NCI-H1105 treated with DMSO at 0.1 percent for 48 hours (cell line): ENCODE data around the gene SIRT5.

Source experiments
- DNase-seq: peaks from one replicate; lab custom pipeline; 2025; lab: John Stamatoyannopoulos, UW

SIRT5 gene

GRCh38 chr6:13589801-13590200 is 15.4 kb downstream of the SIRT5 start:
- DNase-seq: no peak

GRCh38 chr6:13590574-13591153 is 16.3 kb downstream of the SIRT5 start:
- DNase-seq: no peak

- no peak for DNase-seq
Measured at GRCh38 chr6:13591205-13591921, 17.0 kb downstream of the SIRT5 start.

- DNase-seq: no peak
Measured at GRCh38 chr6:13593103-13593502, 18.7 kb downstream of the SIRT5 start.

GRCh38 chr6:13593720-13594119 is 19.3 kb downstream of the SIRT5 start:
- no peak for DNase-seq

DNA sequence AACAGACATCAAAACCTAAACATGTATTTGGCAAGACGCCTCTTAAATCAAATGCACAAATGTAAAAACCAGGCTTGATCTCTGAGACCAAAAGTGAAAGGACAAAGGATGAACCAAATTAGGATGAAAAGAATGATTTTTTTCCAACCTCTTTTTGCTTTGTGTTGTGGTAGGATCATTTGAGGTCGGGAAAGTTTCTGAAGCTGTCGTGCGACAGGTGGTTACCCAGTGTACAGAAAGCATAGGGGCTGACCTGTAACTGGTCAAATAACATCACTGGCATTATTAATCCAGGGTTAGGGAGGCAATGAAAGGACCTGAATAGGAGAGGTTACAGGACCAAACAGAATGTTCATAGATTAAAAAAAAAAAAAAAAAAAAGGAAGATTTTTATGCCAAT is 22.7 kb downstream of the SIRT5 start:
- no peak for DNase-seq

GRCh38 chr6:13600036-13600435 is 25.6 kb downstream of the SIRT5 start:
- no peak for DNase-seq

DNA sequence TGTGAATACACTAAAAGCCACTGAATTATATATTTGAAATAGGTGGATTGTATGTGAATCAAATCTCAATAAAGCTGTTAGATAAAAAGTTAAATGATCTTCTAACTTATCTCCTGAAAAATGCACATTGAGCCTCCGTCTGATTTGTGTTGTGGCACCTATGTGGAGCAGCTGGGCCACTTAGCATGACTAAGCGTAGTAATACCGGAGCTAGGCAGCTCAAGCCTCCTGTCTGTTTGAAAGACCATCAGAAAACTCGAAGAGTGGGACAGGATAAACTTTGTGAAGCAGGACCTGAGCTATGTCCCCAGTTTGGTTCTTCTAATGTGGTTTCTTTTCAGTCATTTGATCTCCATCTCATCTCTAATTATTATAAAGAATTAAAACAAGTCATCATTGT is 29.7 kb downstream of the SIRT5 start:
- DNase-seq: no peak

GRCh38 chr6:13604546-13605416 is 30.4 kb downstream of the SIRT5 start:
- no peak for DNase-seq

DNA sequence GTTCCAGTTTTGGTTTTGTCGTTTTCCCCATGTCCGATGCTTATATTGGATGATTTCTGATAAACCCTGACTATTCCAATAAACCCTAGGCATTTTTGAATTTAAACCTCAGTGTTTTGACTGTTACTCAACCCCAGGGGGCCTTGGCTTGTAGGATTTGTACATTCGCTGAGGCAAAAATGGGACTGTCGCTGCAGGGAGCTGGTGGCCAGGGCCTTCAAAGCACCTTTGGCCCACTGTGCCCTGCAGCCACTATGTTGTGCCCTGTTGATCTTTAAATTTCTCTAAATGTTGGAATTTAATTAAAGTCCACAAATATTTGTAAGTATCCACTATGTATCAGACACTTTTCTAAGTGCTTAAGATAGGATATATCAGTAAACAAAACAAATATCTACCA is 31.2 kb downstream of the SIRT5 start:
- no peak for DNase-seq

DNA sequence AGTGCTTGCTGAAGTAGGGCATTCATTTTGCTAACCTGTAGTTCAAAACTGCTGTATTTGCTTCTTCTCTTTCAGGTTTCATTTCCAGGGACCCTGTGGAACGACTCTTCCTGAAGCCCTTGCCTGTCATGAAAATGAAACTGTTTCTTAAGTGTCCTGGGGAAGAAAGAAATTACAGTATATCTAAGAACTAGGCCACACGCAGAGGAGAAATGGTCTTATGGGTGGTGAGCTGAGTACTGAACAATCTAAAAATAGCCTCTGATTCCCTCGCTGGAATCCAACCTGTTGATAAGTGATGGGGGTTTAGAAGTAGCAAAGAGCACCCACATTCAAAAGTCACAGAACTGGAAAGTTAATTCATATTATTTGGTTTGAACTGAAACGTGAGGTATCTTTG is 37.3 kb downstream of the SIRT5 start:
- no peak for DNase-seq

DNA sequence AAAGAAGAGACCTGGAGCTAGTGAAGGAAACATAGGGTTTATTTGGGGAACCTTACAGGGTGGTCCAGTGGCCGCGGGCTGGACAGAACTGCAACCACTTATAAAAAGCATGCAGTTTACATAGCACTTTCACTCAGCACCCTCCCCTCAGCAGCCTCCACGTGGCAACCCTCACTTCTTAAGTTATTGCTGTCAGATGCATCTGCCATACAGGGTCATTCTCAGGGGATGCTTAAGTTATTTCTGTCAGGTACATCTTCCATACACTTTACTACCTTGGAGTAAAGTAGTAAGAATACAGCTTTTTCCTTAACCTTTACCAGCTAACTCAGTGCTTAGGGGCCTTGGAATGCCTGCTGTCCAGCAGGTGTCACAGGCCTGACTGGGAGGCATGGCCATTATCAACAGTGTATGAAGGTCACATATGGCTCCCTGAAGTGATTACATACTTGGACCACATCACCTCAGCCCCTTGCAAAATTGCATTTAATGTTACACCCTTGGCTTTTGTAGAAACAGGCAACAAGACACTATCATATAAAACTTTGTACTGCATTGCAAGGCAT is 38.7 kb downstream of the SIRT5 start:
- no peak for DNase-seq

DNA sequence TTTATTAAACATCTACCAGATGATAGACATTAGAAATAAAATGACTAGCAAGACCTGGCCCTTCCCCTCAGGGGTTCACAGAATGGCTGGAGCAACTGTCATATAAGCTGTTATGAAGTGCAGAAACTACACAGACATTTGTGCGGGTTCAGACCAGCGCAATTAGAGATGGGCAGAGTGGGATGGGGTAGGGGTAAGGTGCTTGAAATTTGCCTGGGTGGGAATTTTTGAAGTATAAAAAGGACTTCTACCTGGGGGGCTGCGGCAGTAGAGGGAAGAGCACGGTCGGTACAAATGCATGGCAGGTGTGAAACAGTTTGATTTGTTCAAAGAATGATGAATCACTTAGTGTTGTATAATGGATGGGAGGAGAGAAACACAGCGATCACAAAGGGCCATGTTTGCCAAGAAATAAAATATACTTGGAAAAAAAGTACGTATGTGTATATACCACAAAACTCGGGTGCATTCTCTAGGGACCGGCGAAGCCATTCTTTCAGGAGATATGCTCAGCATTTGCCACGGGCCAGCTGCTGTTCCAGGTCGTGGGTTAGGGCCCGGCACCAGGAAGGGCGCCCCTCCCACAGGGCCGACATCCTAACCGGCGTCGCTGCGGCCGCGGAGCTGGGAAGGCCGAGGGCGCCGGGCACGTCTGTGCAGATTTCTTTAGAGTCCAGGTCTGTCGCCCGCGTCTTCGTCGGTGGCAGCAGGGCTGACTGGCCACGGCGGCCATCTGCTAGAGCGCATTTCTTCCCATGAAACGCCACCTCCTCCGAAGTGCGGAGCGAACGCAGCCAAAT is 39.9 kb downstream of the SIRT5 start:
- DNase-seq: peak; percentile 70

- DNase-seq: peak; percentile 96
Measured at GRCh38 chr6:13614926-13615791, 40.8 kb downstream of the SIRT5 start, which contains the start of gene NOL7. NOL7 (plus strand) TSS chr6:13615335; CDS start chr6:13615359, 24 bp downstream.

DNA sequence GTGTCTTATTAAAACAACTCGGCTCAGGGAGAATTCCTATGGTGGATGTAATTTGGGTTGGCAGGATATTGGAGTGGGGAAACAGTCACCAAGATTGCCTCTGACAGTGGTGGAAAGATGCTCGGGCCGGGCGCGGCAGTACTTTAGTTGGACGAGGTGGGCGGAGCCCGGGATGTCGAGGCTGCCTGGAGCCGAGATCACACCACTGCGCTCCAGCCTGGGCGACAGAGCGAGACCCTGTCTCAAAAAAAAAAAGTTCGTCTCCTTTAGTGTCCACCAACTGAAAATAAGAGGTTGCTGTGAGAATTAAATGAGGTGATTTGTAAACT is 41.4 kb downstream of the SIRT5 start:
- DNase-seq: peak; percentile 33

DNA sequence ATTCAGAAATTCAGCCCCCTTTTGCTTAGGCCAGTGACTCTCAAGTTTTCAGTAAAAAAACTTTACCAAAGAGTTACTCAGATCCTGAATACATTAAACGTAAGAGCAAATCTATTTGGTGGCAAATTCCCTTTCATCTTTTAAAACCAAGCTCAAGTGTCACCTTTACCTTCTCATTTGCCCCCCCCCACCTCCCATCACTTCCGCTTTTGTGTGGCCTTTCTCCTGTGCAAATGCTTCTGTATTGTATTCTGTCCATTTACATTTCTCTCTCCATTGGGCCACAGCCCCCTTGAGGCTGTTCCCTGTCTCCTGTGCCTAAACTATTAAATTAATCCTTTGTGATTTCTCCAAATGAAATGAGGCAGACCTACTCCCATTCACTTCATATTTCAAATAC is 42.7 kb downstream of the SIRT5 start:
- DNase-seq: no peak

- peak; percentile 27 for DNase-seq
Measured at GRCh38 chr6:13624871-13625288, 50.5 kb downstream of the SIRT5 start.

DNA sequence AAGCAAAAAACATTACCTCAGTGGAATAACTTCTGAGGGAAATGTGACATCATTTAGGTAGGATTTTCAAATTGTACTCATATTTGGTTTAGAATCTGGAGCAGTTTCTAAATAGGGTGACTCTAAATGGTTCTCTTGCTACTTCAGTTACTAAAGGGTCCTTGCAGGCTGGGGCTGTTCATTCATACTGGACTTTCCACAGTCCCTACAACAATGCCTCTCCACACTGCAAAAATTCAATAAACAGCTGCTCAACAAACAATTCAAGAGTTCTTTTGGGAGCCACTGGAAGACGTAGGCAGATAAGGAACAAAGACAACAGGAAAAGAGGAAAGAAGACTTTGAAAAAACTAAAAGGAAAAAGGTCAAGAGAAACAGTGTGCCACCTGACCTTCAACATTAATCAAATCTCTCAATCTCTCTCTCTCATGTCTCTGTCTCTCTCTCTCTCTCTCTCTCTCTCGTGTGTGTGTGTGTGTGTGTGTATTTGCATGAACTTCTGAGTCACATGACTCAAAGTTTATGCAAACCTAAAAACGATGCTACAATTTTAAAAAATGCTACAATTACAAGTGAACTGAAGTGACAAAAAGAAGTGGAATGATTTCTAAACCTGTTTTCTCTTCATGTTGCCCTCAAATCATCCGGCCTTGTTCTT is 55.2 kb downstream of the SIRT5 start:
- no peak for DNase-seq

DNA sequence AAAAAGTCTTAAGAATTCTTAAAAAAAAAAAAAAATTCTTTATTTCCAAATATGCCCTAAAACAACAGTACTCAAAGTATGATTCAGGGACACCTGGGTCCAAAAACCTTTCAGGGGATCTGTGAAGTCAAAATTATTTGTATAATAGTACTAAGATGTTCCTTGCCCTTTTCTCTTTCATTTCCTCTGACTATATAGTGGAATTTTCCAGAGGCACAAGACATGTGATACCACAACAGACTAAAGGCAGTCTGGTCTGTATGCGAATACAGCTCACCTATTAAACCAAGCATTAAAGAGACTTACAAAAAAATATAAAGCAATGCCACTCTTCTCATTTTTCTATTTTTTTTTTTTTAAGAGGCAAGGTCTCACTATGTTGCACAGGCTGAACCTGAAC is 56.1 kb downstream of the SIRT5 start:
- DNase-seq: no peak

DNA sequence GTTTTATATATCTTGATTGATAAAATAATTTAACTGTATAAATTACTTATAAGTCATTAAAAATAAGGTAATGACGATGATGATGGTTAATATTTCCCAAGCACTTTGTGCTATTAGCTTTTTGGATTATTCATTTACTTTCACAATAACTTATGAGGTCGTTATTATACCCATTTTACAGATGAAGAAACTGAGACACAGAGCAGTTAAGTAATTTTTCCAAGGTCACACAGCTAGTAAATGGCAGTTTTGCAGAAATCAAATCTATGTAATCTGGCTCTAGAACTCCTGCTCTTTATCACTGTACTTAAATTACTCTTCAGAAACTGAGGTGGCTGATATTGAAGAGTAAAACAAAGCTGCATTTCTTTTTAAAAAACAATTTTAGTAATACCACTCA is 58.9 kb downstream of the SIRT5 start:
- DNase-seq: no peak
